ENCODE measurements around the gene DGKI.
"Not testable (repeated sequence)": the region's sequence is repeated elsewhere in the genome, so short reads cannot be mapped to it uniquely, and the experiment has no call there.

DGKI gene

GRCh38 chr7:137462847-137463246, 383.9 kb downstream of the DGKI start:
- no peak for DNase-seq (ENCODE audit: low spot score)

- DNase-seq (ENCODE audit: low spot score), result no peak
Measured at GRCh38 chr7:137462074-137462715, 384.6 kb downstream of the DGKI start.

- DNase-seq (ENCODE audit: low spot score), result no peak
Measured at GRCh38 chr7:137458399-137458798, 388.4 kb downstream of the DGKI start.

- no peak for DNase-seq (ENCODE audit: low spot score)
Measured at GRCh38 chr7:137454767-137455166, 392.0 kb downstream of the DGKI start.

DNA sequence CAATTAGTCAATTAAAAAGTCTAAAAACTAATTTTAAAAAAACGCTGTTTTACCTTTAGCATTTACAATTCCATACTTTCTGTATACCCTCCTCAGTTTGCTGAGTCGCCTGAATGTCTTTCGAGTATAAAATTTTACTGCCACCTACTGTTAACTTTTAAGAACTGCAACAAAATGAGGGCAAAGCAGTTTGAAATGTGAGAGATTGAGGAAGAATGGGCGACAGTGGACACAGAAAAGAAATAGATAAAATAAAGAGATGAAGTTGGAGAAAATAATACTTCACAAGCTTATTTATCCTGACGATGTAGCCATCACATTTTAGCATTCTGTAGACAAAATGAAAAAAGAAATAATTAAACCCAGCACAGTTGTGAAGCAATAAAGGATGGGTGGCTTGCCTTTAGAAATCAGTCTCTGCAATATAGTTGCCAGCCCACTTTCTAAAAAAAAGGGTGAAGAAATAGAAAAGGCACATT, 392.5 kb downstream of the DGKI start:
- DNase-seq (ENCODE audit: low spot score), result no peak

- DNase-seq (ENCODE audit: low spot score), result no peak
Measured at GRCh38 chr7:137453356-137453755, 393.4 kb downstream of the DGKI start.

GRCh38 chr7:137449016-137449415, 397.8 kb downstream of the DGKI start:
- DNase-seq (ENCODE audit: low spot score), result no peak

DNA sequence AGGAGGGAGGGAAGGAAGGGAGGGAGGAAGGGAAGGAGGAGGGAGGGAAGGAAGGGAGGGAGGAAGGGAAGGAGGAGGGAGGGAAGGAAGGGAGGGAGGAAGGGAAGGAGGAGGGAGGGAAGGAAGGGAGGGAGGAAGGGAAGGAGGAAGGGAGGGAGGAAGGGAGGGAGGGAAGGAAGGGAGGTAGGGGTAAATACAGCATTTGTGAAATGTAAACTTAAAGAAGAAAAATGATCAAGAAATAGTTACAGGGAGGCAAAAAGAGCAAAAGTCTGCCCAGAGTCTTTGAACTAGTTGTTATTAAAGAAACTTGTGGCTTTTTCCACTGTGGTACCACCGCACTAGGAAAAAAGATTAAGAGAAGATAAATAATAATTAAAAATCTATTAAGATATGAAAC, 398.2 kb downstream of the DGKI start:
- DNase-seq (ENCODE audit: low spot score), result not testable (repeated sequence)

DNA sequence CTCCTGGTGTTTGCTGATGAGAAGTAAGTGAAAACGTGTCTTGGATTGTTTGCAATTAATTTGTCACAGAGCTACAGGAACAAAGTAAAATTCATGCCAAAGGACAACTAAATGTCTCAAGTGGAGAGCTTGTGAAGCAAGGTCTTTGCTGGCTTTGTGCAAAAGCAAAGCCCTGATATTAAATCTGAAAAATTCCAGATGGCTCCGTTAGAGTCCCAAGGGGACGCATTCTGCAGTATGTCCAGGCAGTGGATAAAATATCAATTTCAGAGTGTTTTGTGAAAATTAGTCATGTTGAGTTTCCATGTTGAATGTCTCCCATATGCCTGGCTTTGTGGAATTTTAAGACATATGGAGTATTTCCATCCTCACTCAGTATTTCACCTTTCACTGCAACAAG, 400.7 kb downstream of the DGKI start:
- DNase-seq (ENCODE audit: low spot score), result no peak

- no peak for DNase-seq (ENCODE audit: low spot score)
Measured at GRCh38 chr7:137445268-137445667, 401.5 kb downstream of the DGKI start.

GRCh38 chr7:137443616-137444015, 403.2 kb downstream of the DGKI start:
- DNase-seq (ENCODE audit: low spot score), result no peak

DNA sequence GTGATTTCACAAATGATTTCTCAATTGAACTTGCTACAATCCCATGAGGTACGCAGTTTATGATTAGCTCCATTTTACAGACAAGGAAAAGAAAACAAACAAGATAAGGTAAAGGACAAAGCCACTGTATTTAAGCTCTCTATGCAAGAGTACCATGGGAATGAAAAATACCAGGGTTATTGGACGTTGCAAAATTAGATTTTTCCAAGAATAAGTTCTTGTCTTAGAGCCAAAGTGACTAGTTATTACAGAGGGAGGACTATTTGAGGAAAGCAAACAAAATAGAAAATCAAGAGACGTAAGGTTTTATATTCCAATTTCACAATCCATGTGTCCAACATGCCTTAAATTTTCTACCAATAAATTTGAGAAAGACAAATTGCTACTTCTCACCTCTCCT, 405.3 kb downstream of the DGKI start:
- DNase-seq (ENCODE audit: low spot score), result no peak

GRCh38 chr7:137439829-137440825, 406.6 kb downstream of the DGKI start:
- no peak for DNase-seq (ENCODE audit: low spot score)

DNA sequence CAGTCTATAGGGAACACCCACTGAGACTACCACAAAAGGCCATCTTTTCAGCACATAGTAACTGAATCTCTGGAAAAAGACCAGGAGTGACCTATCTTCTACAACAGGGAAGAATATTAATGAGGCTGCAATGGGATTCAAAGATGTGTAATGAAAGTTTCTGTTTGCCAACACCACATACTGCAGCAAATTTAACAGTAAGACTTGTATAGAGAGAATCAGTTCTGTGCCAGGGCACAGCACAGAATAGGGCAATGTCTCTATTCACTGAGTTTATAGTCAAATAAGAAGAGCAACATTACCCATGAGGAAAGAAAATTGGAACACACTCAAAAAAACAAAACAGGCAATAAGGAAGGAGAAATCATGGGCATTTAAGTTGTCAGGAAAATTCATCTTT, 411.8 kb downstream of the DGKI start:
- DNase-seq (ENCODE audit: low spot score), result no peak

DNA sequence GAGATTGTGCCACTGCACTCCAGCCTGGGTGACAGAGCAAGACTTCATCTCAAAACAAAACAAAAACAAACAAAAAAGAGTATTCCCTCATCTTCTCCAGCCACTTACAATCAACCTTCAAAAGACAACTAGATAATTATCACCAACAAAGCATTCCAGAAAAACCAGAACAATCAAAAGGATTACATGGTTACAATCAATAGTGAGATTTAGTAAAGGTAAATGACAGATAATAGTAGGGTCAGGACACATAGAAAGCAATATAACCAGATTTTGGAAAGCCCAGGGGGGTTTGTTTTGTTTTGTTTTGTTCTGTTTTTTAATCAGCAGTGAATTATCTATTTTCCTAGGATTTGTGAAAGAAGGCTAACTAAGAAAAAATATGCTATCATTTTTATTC, 412.2 kb downstream of the DGKI start:
- DNase-seq (ENCODE audit: low spot score), result no peak

DNA sequence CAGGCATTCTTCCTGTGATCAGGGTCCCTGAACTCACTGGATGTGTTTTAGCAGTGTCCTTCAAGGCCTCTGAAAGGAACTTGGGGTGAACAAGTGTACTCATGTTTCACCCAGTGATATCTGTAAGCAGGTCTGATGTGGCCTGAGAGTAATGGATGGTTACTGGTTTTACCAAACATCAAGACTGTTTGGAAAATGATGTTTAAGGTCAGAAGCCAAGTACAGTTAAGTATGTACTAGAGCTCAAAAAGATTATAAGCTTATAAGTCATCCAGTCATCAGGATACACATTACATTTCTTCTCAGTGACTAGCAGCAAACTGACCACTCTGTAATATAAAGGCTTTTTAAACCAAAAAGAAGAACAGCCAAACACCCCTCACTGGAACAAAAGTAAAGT, 423.5 kb downstream of the DGKI start:
- DNase-seq (ENCODE audit: low spot score), result no peak

GRCh38 chr7:137421366-137421765, 425.4 kb downstream of the DGKI start:
- DNase-seq (ENCODE audit: low spot score), result no peak

DNA sequence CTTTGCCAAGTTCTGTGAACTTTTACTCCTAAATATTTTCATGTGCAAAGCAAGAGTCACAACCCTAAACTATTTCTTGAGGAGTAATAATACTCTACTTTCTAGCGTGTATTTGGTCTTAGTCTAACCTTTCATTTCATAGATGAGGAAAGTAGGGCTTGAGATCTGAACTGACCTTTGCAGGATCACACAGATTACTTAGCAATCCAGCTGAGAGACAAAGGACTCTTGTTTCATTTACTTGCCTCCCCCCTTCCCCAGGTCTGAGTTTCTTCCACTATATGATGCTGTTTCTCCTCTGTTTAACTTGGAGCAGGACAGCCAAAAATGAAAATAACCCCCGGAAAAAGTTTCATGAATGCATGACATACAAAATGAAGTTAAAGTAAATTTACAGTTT, 427.9 kb downstream of the DGKI start:
- DNase-seq (ENCODE audit: low spot score), result no peak

DNA sequence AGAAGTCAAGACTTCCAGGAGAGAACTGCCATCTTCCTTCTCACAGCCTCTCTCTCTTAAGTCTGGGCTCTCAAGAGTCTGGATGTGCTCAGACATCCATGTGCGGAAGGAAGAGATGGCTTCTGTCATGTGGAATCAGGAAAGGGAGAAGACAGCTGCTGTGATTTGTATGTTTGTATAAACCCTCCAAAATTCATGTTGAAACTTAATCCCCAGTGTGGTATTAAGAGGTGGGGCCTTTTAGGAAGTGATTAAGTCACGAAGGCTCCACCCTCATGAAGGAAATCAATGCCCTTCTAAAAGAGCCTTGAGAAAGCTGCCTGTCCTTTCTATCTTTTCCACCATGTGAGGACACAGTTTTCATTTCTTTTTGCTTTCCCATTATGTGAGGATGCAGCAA, 429.3 kb downstream of the DGKI start:
- no peak for DNase-seq (ENCODE audit: low spot score)

GRCh38 chr7:137413901-137414300, 432.9 kb downstream of the DGKI start:
- DNase-seq (ENCODE audit: low spot score), result no peak

DNA sequence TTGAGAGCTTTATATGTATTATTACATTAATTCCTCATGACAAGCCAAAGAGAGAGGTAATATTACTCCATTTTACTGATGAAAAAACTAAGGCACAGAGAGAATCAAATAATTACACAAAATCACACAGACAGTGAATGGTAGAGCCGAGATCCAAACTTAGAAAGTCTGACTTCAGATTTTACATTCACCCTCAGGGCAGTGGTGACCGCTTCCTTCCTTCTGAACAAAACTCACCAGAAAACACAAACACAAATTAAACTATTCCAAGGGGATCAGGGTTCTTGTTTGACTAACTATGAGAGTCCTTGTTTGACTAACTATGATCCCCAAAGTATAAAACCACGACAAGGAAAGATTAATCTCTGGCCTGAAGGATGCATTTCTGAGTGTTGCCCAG, 435.3 kb downstream of the DGKI start:
- no peak for DNase-seq (ENCODE audit: low spot score)

DNA sequence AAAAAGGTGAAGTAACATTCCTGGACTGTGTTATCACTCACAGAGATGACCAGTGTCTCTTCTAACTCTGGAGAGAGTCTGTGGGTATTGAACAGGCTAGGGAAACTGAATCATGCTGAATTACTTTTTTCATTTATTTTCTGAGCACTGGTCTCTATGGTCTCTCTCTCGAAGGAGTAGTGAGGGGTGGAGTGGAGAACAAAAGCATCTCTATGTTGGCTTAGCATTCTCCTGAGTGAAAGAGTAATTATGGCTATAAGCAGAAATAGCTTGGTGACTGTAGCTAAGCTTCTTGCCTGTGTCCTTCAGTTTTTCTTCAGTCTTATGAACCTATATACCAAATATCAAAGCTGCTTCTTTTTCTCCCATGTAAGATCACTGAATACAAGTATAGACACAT, 438.6 kb downstream of the DGKI start:
- DNase-seq (ENCODE audit: low spot score), result no peak

GRCh38 chr7:137407078-137407477, 439.7 kb downstream of the DGKI start:
- DNase-seq (ENCODE audit: low spot score), result no peak

All from HuH-7.5 (cell line).